ENCODE data around the gene RFESD.

Gene RFESD

DNA sequence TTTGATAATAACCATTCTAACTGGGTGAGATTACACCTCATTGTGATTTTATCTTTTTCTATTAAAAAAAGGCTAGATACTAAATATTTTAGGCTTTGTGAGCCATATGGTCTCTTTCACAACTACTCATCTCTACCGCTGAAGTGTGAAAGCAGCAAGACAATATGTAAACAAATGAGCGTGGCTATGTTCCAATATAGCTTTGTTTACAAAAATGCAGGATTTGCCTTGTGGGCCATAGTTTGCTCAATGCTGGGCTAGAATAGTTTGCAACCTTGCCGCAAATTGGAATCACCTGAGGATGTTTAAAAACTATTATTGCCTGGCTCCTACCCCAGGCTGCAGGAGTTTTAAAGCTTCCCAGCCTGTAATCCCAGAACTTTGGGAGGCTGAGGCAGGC is 36.9 kb upstream of the RFESD start:
- no peak for TF ChIP-seq CTCF (IDR thresholded peaks at IDR 0.05; ENCODE audit: insufficient read depth, low read length, poor library complexity, severe bottlenecking)
- H3K36me3 ChIP-seq (ENCODE audit: control insufficient read depth, insufficient read depth, low read length) = no peaks in the 10 kb centered on the region
- no peaks in the 10 kb centered on the region for H3K27me3 ChIP-seq (replicated peaks; ENCODE audit: control insufficient read depth, insufficient read depth, low read length)
- H3K4me3 ChIP-seq (replicated peaks; ENCODE audit: low read depth, low read length) = no peak overlapping the region
- DNase-seq (ENCODE audit: extremely low read depth, insufficient read length) = no peak

GRCh38 chr5:95610546-95610945 is 36.0 kb upstream of the RFESD start:
- Histone ChIP-seq H3K36me3 (ENCODE audit: control insufficient read depth, insufficient read depth, low read length) (no peaks in the 10 kb centered on the region), H3K27me3 (replicated peaks; ENCODE audit: control insufficient read depth, insufficient read depth, low read length) (no peaks in the 10 kb centered on the region), H3K4me3 (replicated peaks; ENCODE audit: low read depth, low read length) (no peak overlapping the region)
- DNase-seq (ENCODE audit: extremely low read depth, insufficient read length) = no peak
- TF ChIP-seq CTCF (IDR thresholded peaks at IDR 0.05; ENCODE audit: insufficient read depth, low read length, poor library complexity, severe bottlenecking) = no peak

DNA sequence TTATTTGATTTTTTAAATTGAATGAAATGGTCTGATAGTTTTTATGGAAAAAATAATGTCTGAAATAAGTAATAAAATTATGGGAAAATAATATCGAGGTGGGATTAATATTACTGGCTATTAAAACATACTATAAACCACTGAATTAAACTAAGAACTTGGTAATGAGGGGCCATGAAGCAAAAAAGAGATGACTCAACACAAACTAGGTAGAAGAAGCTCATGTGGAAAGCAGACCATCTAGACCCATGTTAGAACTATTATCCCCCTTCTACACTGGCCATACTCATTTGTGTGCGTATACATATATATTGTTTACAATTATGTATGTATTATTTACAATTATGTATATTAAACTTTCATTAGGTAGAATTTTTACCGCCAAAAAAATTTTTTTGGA is 35.2 kb upstream of the RFESD start:
- H3K4me3 ChIP-seq (replicated peaks; ENCODE audit: low read depth, low read length) = no peak overlapping the region
- no peak for TF ChIP-seq CTCF (IDR thresholded peaks at IDR 0.05; ENCODE audit: insufficient read depth, low read length, poor library complexity, severe bottlenecking)
- DNase-seq (ENCODE audit: extremely low read depth, insufficient read length) = no peak
- no peaks in the 10 kb centered on the region for H3K36me3 ChIP-seq (ENCODE audit: control insufficient read depth, insufficient read depth, low read length)
- no peaks in the 10 kb centered on the region for H3K27me3 ChIP-seq (replicated peaks; ENCODE audit: control insufficient read depth, insufficient read depth, low read length)

DNA sequence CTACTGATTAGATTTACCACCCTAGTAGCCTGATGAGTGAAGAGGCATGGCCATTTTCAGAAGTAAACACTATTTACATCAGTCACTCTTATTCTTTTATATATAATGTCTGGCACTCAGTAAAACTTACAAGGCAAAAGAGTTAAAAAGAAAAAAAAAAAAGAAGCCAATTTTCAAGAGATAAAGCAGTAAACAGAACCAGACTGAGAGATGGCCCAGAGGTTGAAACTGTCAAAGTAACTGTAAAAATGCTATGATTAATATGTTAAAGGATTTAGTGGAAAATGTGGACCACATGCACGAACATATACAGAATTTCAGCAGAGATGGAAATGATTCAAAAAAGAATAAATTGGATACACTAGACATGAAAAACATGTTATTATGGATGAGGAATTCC is 33.1 kb upstream of the RFESD start:
- DNase-seq (ENCODE audit: extremely low read depth, insufficient read length) = no peak
- Histone ChIP-seq H3K36me3 (ENCODE audit: control insufficient read depth, insufficient read depth, low read length) (no peaks in the 10 kb centered on the region), H3K4me3 (replicated peaks; ENCODE audit: low read depth, low read length) (no peak overlapping the region), H3K27me3 (replicated peaks; ENCODE audit: control insufficient read depth, insufficient read depth, low read length) (no peaks in the 10 kb centered on the region)
- no peak for TF ChIP-seq CTCF (IDR thresholded peaks at IDR 0.05; ENCODE audit: insufficient read depth, low read length, poor library complexity, severe bottlenecking)

DNA sequence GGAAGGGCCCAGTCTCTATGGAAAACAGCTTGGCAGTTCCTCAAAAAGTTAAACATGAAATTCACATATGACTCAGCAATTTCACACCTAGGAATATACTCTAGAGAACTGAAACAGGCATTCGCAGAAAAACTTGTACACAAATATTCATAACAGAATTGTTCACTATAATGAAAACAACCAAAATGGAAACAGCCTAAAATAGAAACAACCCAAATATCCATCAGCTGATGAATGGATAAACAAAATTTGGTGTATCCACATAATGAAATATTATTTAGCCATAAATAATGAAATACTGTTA is 31.5 kb upstream of the RFESD start:
- H3K36me3 ChIP-seq (ENCODE audit: control insufficient read depth, insufficient read depth, low read length) = no peaks in the 10 kb centered on the region
- no peak for TF ChIP-seq CTCF (IDR thresholded peaks at IDR 0.05; ENCODE audit: insufficient read depth, low read length, poor library complexity, severe bottlenecking)
- no peak overlapping the region for H3K4me3 ChIP-seq (replicated peaks; ENCODE audit: low read depth, low read length)
- peak; percentile 21 for DNase-seq (ENCODE audit: extremely low read depth, insufficient read length)
- no peaks in the 10 kb centered on the region for H3K27me3 ChIP-seq (replicated peaks; ENCODE audit: control insufficient read depth, insufficient read depth, low read length)

GRCh38 chr5:95617057-95617456 is 29.5 kb upstream of the RFESD start:
- Histone ChIP-seq H3K36me3 (ENCODE audit: control insufficient read depth, insufficient read depth, low read length) (no peaks in the 10 kb centered on the region), H3K4me3 (replicated peaks; ENCODE audit: low read depth, low read length) (no peak overlapping the region), H3K27me3 (replicated peaks; ENCODE audit: control insufficient read depth, insufficient read depth, low read length) (no peaks in the 10 kb centered on the region)
- no peak for DNase-seq (ENCODE audit: extremely low read depth, insufficient read length)
- TF ChIP-seq CTCF (IDR thresholded peaks at IDR 0.05; ENCODE audit: insufficient read depth, low read length, poor library complexity, severe bottlenecking) = no peak

Data from GM06990 (cell line).